ENCODE measurements around the gene DDX3X. TPM values are rescaled to one million over a fixed set of nuclear protein-coding genes. Genes with fewer than 3 reads are reported as not detected.

DDX3X gene
- total and polyA plus RNA-seq, 9 of the 15 experiments (the other 6 are each of a cell fraction or from before 2014, with no cell fraction given), result 51.3 to 232 (median 138) TPM

GRCh38 chrX:41353985-41354384, 20.0 kb downstream of the DDX3X start:
- ChIA-PET CTCF (ENCODE audit: low intra/inter-chr PET ratio) (no interaction called here), POLR2A (no interaction called here)
- intact Hi-C loops (cut with micrococcal nuclease), result no loop called here

More at GRCh38 chrX:41353985-41354384, 20.0 kb downstream of the DDX3X start:
- DNase-seq (ENCODE audit: extremely low read depth in 1 of 4, low spot score in 3 of 4) (no peak), FAIRE-seq (no peak), ATAC-seq (no peak)
- Histone ChIP-seq H3K27me3 (ENCODE audit: control insufficient read depth in 2 of 2, insufficient read depth in 2 of 2, low read length in 2 of 2) (no peaks in the 10 kb centered on the region), H3K27ac (ENCODE audit: extremely low read depth, low read depth, low read length) (no peak overlapping the region), H3K4me1 (replicated peaks in 1 of 2; ENCODE audit: control insufficient read depth in 2 of 2, insufficient read depth in 2 of 2, low read length in 2 of 2) (no peaks in the 10 kb centered on the region; a peak in 1 of 5 replicates), H3K36me3 (ENCODE audit: control insufficient read depth, insufficient read depth, low read length) (peaks cover 13% of the 10 kb centered on the region; the same call in 1 of the 3 replicates), H3K9ac (ENCODE audit: insufficient read depth in 1 of 2, low read depth in 2 of 2, low read length in 2 of 2) (no peak overlapping the region), H3K4me2 (ENCODE audit: insufficient read depth, low read length) (no peak overlapping the region), H3K9me1 (ENCODE audit: control insufficient read depth, insufficient read depth, low read length) (no peaks in the 10 kb centered on the region), H2AFZ (ENCODE audit: low read depth, low read length) (no peak overlapping the region), H4K20me1 (replicated peaks; ENCODE audit: control insufficient read depth, insufficient read depth, low read length) (0 out of 2 replicates have a peak, but pooled peaks cover 2% of the 10 kb centered on the region), H3K79me2 (ENCODE audit: control insufficient read depth, insufficient read depth, low read length) (no peaks in the 10 kb centered on the region), H3K4me3 (no peak overlapping the region), H3K9me3 (replicated peaks; ENCODE audit: control insufficient read depth, insufficient read depth, low read depth, low read length) (no peaks in the 10 kb centered on the region)
- in situ Hi-C loops (cut with MboI), result no loop called here
- TF ChIP-seq EWSR1 (IDR thresholded peaks at IDR 0.05; ENCODE audit: borderline replicate concordance, low read depth, partially characterized antibody) (no peak), ADNP (tag; IDR thresholded peaks at IDR 0.05) (no peak), XRCC3 (IDR thresholded peaks at IDR 0.05) (no peak), HMGN3 (IDR thresholded peaks at IDR 0.05; ENCODE audit: borderline replicate concordance, extremely low read depth, insufficient read length, low read depth, low read length) (no peak), SMARCA5 (IDR thresholded peaks at IDR 0.05) (no peak), CHD2 (IDR thresholded peaks at IDR 0.05; ENCODE audit: low read depth, low read length) (no peak), CTCFL (IDR thresholded peaks at IDR 0.05; ENCODE audit: borderline replicate concordance, insufficient read depth, low read depth, low read length, poor library complexity, severe bottlenecking) (no peak), ZNF449 (CRISPR knock-in tag; IDR thresholded peaks at IDR 0.05) (no peak), BMI1 (IDR thresholded peaks at IDR 0.05; ENCODE audit: low read length) (no peak), ZNF766 (CRISPR knock-in tag; conservative IDR thresholded peaks at IDR 0.05) (no peak), ZNF311 (CRISPR knock-in tag; IDR thresholded peaks at IDR 0.05) (no peak)
- BruUV-seq (replicated peaks), result no TSS peak
- WGBS (ENCODE audit: insufficient coverage, low coverage, missing lambda C conversion rate), result 17% methylated on average over 2 of the region's 3 CpGs
